ENCODE data around the gene APOBEC3C. TPM values are rescaled to one million over a fixed set of nuclear protein-coding genes. Genes with fewer than 3 reads are reported as not detected.

Gene APOBEC3C
- total and polyA plus RNA-seq, 2 experiments from 2014 or later = 7.0 to 49.2 TPM

DNA sequence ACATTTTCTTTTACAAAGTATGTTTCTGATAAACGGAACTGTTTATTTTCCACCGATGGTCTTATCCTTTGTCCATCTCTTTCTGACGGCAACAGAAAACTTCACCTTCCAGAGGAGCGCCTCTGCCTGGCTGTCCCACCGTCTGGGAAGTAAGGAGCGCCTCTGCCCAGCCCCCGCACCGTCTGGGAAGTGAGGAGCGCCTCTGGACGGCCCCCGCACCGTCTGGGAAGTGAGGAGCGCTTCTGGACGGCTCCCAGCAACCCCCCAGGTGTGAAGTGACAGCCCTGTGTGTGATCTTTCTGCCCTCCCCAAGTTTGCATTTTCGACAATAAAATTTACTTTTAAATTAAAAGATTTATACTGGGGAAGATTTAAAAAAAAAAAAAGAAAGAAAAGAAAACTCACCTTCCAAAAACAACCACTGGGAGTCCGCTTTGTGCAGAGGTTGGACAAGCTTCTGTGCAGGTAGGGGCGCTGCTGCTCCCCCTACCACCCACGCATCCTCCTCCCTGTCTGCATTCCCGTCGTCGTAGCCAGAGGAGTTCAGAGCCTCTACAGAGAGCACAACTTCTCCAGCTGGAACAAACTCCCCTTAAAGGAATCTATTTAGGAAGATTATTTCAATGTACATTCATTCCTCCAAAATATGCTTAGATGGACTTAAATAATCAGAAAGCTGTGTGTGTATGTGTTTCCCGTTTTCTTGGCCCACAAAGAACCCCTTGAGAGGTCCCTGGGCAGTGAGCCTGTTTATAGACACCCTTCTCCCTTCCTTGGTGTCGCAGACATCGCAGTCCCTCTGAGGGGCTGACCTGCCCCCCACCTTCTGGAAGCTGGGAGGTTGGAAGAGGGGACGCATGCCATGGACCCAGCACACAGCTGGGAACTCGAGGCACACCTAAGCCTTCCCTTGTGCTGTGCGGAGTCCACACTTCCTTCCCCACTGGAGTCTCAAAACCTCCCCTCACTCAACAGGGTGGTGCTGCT lies 32.8 kb upstream of the APOBEC3C start:
- Histone ChIP-seq H3K9me2 (ENCODE audit: insufficient read depth) (no peaks in the 10 kb centered on the region), H3K4me2 (peak overlapping the region; percentile 62), H3K36me3 (ENCODE audit: insufficient read depth) (peaks cover 10% of the 10 kb centered on the region), H3K27ac (ENCODE audit: low read depth) (no peak overlapping the region), H4K20me1 (replicated peaks; ENCODE audit: insufficient read depth) (no peaks in the 10 kb centered on the region), H2AFZ (peak overlapping the region; percentile 52), H3K4me3 (0 out of 2 replicates have a peak overlapping the region, but pooled peaks have one; percentile 21), H3K4me1 (ENCODE audit: insufficient read depth) (peaks cover 11% of the 10 kb centered on the region), H3K79me2 (replicated peaks; ENCODE audit: insufficient read depth) (no peaks in the 10 kb centered on the region), H3K27me3 (ENCODE audit: insufficient read depth) (0 out of 2 replicates have a peak, but pooled peaks cover 5% of the 10 kb centered on the region), H3F3A (replicated peaks; ENCODE audit: low read depth) (0 out of 2 replicates have a peak, but pooled peaks cover 9% of the 10 kb centered on the region)
- TF ChIP-seq, protein P1, sequence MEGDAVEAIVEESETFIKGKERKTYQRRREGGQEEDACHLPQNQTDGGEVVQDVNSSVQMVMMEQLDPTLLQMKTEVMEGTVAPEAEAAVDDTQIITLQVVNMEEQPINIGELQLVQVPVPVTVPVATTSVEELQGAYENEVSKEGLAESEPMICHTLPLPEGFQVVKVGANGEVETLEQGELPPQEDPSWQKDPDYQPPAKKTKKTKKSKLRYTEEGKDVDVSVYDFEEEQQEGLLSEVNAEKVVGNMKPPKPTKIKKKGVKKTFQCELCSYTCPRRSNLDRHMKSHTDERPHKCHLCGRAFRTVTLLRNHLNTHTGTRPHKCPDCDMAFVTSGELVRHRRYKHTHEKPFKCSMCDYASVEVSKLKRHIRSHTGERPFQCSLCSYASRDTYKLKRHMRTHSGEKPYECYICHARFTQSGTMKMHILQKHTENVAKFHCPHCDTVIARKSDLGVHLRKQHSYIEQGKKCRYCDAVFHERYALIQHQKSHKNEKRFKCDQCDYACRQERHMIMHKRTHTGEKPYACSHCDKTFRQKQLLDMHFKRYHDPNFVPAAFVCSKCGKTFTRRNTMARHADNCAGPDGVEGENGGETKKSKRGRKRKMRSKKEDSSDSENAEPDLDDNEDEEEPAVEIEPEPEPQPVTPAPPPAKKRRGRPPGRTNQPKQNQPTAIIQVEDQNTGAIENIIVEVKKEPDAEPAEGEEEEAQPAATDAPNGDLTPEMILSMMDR (conservative IDR thresholded peaks at IDR 0.05; ENCODE audit: low read depth in 2 of 2) = peak; percentile 66 to 67
- no peak for TF ChIP-seq ZNF114 (CRISPR knock-in tag; IDR thresholded peaks at IDR 0.05)
- ATAC-seq = peak; percentile 83
- Mint-ChIP-seq H3K27me3 (ENCODE audit: insufficient read depth, low read depth, poor library complexity) (peaks cover 24% of the 10 kb centered on the region), H3K4me3 (no peak overlapping the region), H3K4me1 (peaks cover 13% of the 10 kb centered on the region), H3K9me3 (peaks cover 62% of the 10 kb centered on the region), H3K36me3 (ENCODE audit: low read depth) (peaks cover 50% of the 10 kb centered on the region), H3K27ac (no peak overlapping the region)
- peak; percentile 76 for DNase-seq (ENCODE audit: low spot score)

DNA sequence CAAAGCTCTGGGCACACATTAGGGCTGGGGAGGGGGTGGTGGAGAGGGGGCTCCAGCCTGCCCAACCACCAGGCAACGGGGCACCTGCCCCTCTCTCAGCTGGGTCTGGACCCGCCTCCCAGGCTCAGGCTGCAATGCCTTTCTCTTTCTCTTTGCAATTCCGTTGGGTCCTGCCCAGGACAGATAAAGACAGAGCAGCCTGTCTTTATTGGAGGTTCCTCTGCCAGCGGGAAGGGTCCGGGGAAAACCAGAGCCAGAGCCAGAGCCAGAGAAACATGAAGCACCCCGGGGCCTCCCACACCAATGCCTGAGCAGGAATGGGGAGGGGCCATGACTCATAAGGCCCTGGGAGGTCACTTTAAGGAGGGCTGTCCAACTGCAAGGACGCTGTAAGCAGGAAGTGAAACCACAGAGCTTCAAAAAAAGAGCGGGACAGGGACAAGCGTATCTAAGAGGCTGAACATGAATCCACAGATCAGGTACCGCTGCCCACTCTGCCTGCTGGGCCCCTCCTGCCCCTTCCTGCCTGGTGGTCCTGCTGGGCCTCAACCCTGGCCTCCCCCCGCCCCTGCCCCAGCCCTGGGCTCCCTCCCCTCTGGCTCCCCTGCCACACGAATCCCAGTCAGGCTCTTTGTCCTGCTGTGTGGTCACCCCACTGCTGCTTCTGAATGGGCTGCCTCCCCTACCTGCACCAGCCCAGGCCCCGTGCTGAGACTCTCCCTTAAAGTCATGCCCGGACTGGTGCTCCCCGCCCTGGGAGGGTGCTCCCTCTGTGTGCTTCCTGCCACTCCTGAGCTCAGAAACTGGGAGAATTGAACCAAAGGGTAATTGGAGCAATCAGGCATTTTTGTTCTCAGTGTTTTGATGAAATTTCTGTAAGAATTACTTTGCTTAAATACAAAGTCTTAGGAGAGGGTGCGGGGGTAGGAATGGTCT lies 31.8 kb upstream of the APOBEC3C start, which contains the start of gene APOBEC3B:
APOBEC3B (plus strand) TSS at position 356 of the 936 bp plus-strand sequence; CDS start at position 463, 107 bp downstream.
- Mint-ChIP-seq H3K36me3 (ENCODE audit: low read depth) (peaks cover 44% of the 10 kb centered on the region), H3K9me3 (peaks cover 52% of the 10 kb centered on the region), H3K4me3 (peak within 1 kb of the TSS; percentile 42; the same call in 2 of the 3 replicates), H3K27ac (no peak within 1 kb of the TSS), H3K4me1 (peaks cover 16% of the 10 kb centered on the region), H3K27me3 (ENCODE audit: insufficient read depth, low read depth, poor library complexity) (peaks cover 27% of the 10 kb centered on the region)
- Histone ChIP-seq H3K27me3 (ENCODE audit: insufficient read depth) (0 out of 2 replicates have a peak, but pooled peaks cover 5% of the 10 kb centered on the region), H3F3A (replicated peaks; ENCODE audit: low read depth) (0 out of 2 replicates have a peak, but pooled peaks cover 9% of the 10 kb centered on the region), H3K9me2 (ENCODE audit: insufficient read depth) (no peaks in the 10 kb centered on the region), H2AFZ (no peak within 1 kb of the TSS; the same call in 1 of the 2 replicates), H4K20me1 (replicated peaks; ENCODE audit: insufficient read depth) (no peaks in the 10 kb centered on the region), H3K4me3 (no peak within 1 kb of the TSS), H3K4me1 (ENCODE audit: insufficient read depth) (peaks cover 11% of the 10 kb centered on the region), H3K79me2 (replicated peaks; ENCODE audit: insufficient read depth) (no peaks in the 10 kb centered on the region), H3K27ac (ENCODE audit: low read depth) (no peak within 1 kb of the TSS), H3K4me2 (peak within 1 kb of the TSS; percentile 51), H3K36me3 (ENCODE audit: insufficient read depth) (peaks cover 7% of the 10 kb centered on the region; the same call in 1 of the 2 replicates)
- DNase-seq (ENCODE audit: low spot score) (peak; percentile 77), ATAC-seq (peak; percentile 78)
- TF ChIP-seq CREB1 (CRISPR knock-in tag; IDR thresholded peaks at IDR 0.05; ENCODE audit: low read depth) = peak; percentile 17; the same call in 1 of the 2 replicates
- TF ChIP-seq JUNB (IDR thresholded peaks at IDR 0.05; ENCODE audit: unreplicated experiment) = no peak

Data from GM23338 (cell line).